22Rv1 (cell line): ENCODE measurements around the gene EFCAB14.

ENCODE experiments used
- ZFX ChIP-seq: fragments of 450-650 bp; IDR thresholded peaks from 2 replicates; pipeline ENCODE4 v1.6.1; 2017; ENCODE audit warnings: antibody characterized with exemption, borderline replicate concordance
- TF ChIP-seq, protein P1 (sequence below): fragments of 450-650 bp; IDR thresholded peaks from 2 replicates; pipeline ENCODE4 v1.5.1; 2017; ENCODE audit warnings: mild to moderate bottlenecking

DNA sequence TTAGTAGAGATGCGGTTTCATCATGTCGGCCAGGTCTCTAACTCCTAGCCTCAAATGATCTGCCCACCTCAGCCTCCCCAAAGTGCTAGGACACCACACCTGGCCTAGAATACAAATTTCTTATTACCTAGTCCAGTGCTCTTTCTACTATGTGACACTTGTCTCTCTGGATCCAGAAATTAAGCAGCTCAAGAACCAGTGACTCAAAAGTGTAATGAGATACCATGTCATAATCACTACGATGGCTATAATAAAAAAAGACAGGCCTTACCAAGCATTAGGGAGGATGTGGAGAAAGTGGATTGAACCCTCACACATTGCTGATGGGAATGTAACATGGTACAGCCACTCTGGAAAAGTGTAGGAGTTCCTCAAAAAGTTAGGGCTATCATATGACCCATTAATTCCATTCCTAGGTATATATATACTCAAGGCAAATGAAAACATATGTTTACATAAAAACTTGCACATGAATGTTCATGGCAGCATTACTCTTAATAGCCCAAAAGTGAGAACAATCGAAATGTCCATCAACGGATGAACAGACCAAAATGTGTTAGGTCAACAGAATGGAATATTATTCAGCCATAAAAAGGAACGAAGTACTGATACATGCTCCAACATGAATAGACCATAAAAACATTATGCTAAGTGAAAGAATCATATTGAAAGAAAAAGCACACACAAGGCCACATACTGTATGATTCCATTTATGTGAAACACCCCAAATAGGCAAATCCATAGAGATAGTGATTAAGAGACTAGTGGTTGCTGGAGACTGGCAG, 38.9 kb downstream of the EFCAB14 start:
- TF ChIP-seq, protein P1, sequence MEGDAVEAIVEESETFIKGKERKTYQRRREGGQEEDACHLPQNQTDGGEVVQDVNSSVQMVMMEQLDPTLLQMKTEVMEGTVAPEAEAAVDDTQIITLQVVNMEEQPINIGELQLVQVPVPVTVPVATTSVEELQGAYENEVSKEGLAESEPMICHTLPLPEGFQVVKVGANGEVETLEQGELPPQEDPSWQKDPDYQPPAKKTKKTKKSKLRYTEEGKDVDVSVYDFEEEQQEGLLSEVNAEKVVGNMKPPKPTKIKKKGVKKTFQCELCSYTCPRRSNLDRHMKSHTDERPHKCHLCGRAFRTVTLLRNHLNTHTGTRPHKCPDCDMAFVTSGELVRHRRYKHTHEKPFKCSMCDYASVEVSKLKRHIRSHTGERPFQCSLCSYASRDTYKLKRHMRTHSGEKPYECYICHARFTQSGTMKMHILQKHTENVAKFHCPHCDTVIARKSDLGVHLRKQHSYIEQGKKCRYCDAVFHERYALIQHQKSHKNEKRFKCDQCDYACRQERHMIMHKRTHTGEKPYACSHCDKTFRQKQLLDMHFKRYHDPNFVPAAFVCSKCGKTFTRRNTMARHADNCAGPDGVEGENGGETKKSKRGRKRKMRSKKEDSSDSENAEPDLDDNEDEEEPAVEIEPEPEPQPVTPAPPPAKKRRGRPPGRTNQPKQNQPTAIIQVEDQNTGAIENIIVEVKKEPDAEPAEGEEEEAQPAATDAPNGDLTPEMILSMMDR, result no peak
- no peak for TF ChIP-seq ZFX
